ENCODE measurements around the gene C19orf12. TPM values are rescaled to one million over a fixed set of nuclear protein-coding genes. Genes with fewer than 3 reads are reported as not detected.
A peak's percentile ranks its signal among the peaks of the same experiment; 100 is the strongest.

C19orf12 gene
- total RNA-seq, 1 donor from 2014 or later = 24.9 TPM

- TF ChIP-seq CTCF (conservative IDR thresholded peaks at IDR 0.05; ENCODE audit: low read depth, low read length) = no peak
- DNase-seq (ENCODE audit: low read depth) = no peak
- no peak overlapping the region for H3K4me3 ChIP-seq (ENCODE audit: low read depth, low read length)
Observed at GRCh38 chr19:29667387-29667783, 47.7 kb downstream of the C19orf12 start.

GRCh38 chr19:29666578-29667386 lies 48.3 kb downstream of the C19orf12 start:
- TF ChIP-seq CTCF (conservative IDR thresholded peaks at IDR 0.05; ENCODE audit: low read depth, low read length) = no peak
- DNase-seq (ENCODE audit: low read depth) = no peak
- peak overlapping the region; percentile 79 for H3K4me3 ChIP-seq (ENCODE audit: low read depth, low read length)

GRCh38 chr19:29665826-29666577 lies 49.1 kb downstream of the C19orf12 start:
- no peak for DNase-seq (ENCODE audit: low read depth)
- H3K4me3 ChIP-seq (ENCODE audit: low read depth, low read length) = peak overlapping the region; percentile 79
- no peak for TF ChIP-seq CTCF (conservative IDR thresholded peaks at IDR 0.05; ENCODE audit: low read depth, low read length)

GRCh38 chr19:29665215-29665825 lies 49.7 kb downstream of the C19orf12 start, which contains the start of gene PLEKHF1:
TSS of gene PLEKHF1 (plus strand) at chr19:29665461. CDS start at chr19:29673840, 8,379 bp downstream.
- TF ChIP-seq CTCF (conservative IDR thresholded peaks at IDR 0.05; ENCODE audit: low read depth, low read length) = no peak
- DNase-seq (ENCODE audit: low read depth) = no peak
- peak within 1 kb of the TSS; percentile 79 for H3K4me3 ChIP-seq (ENCODE audit: low read depth, low read length)

GRCh38 chr19:29664753-29665214 lies 50.3 kb downstream of the C19orf12 start:
- peak overlapping the region; percentile 79 for H3K4me3 ChIP-seq (ENCODE audit: low read depth, low read length)
- DNase-seq (ENCODE audit: low read depth) = no peak
- peak; percentile 13 for TF ChIP-seq CTCF (conservative IDR thresholded peaks at IDR 0.05; ENCODE audit: low read depth, low read length)

GRCh38 chr19:29663861-29664752 lies 51.0 kb downstream of the C19orf12 start:
- H3K4me3 ChIP-seq (ENCODE audit: low read depth, low read length) = no peak overlapping the region
- no peak for TF ChIP-seq CTCF (conservative IDR thresholded peaks at IDR 0.05; ENCODE audit: low read depth, low read length)
- DNase-seq (ENCODE audit: low read depth) = no peak

All from epithelial cell of proximal tubule (primary cell).